ENCODE results near the gene CTNNBIP1.

DNA sequence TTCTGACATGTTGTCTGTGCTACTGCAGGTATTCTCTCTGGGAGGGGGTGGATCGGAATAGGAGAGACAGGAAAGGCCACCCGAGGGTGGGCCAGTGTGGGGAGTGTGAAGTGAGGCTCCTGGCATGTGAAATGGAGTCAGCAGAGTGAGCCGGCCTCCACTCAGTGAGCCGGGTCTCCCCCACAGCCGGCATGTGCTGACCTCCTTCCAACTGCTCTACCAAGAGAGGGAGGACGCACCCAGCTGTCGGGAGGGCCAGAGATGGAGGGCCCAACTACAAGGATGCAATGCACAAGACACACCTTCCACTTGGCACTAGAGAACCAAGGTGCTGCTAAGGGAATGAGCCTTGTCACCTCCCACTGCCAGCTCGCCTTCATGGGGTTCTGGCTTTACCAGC lies 58.1 kb downstream of the CTNNBIP1 start:
- TF ChIP-seq, protein P1, sequence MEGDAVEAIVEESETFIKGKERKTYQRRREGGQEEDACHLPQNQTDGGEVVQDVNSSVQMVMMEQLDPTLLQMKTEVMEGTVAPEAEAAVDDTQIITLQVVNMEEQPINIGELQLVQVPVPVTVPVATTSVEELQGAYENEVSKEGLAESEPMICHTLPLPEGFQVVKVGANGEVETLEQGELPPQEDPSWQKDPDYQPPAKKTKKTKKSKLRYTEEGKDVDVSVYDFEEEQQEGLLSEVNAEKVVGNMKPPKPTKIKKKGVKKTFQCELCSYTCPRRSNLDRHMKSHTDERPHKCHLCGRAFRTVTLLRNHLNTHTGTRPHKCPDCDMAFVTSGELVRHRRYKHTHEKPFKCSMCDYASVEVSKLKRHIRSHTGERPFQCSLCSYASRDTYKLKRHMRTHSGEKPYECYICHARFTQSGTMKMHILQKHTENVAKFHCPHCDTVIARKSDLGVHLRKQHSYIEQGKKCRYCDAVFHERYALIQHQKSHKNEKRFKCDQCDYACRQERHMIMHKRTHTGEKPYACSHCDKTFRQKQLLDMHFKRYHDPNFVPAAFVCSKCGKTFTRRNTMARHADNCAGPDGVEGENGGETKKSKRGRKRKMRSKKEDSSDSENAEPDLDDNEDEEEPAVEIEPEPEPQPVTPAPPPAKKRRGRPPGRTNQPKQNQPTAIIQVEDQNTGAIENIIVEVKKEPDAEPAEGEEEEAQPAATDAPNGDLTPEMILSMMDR (IDR thresholded peaks at IDR 0.05) = no peak
- no peak for TF ChIP-seq POLR2A (IDR thresholded peaks at IDR 0.05; ENCODE audit: low read depth)
- no peak for TF ChIP-seq POLR2AphosphoS5 (IDR thresholded peaks at IDR 0.05)
- no peak for TF ChIP-seq EP300 (IDR thresholded peaks at IDR 0.05)

Data from esophagus muscularis mucosa (tissue), 4 donors.